Mammary epithelial cell (primary cell): ENCODE data around the gene EPB41L3.

Source experiments
- EZH2 ChIP-seq: IDR thresholded peaks from 2 replicates; pipeline ENCODE4 v1.6.1; 2012; ENCODE audit warnings: low read length, inconsistent platforms, borderline replicate concordance
- TF ChIP-seq, protein P1 (sequence below), 2 donors: IDR thresholded peaks in 1 of 2; conservative IDR thresholded peaks in 1 of 2; 2 replicates each; pipeline ENCODE4 v1.5.1; 2011 to 2012; ENCODE audit warnings: inconsistent platforms in 2 of 2, low read length in 2 of 2, mild to moderate bottlenecking in 2 of 2, control low read depth in 1 of 2, low read depth in 1 of 2; ENCODE audit not compliant: insufficient read depth in 1 of 2; ENCODE audit errors: extremely low read depth in 1 of 2

DNA sequence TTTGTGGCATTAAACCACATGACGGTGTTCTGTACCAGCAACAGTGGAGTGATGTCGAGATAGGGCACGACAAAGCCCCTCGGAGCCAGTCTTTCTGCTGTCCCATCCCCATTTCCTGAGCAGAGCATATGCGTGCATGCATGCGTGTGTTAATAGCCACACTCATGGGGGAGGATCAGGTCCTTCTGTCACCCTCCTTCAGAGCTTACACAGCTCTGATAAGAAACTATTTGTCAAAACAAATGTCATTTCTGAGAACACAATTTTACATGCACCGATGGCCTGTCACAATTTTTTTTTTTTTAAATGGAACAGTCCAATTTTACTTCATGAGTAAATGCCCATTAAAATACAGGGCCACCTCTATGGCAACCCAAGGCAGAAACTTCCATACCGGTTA lies 152.4 kb downstream of the EPB41L3 start:
- no peak for TF ChIP-seq EZH2
- TF ChIP-seq, protein P1, sequence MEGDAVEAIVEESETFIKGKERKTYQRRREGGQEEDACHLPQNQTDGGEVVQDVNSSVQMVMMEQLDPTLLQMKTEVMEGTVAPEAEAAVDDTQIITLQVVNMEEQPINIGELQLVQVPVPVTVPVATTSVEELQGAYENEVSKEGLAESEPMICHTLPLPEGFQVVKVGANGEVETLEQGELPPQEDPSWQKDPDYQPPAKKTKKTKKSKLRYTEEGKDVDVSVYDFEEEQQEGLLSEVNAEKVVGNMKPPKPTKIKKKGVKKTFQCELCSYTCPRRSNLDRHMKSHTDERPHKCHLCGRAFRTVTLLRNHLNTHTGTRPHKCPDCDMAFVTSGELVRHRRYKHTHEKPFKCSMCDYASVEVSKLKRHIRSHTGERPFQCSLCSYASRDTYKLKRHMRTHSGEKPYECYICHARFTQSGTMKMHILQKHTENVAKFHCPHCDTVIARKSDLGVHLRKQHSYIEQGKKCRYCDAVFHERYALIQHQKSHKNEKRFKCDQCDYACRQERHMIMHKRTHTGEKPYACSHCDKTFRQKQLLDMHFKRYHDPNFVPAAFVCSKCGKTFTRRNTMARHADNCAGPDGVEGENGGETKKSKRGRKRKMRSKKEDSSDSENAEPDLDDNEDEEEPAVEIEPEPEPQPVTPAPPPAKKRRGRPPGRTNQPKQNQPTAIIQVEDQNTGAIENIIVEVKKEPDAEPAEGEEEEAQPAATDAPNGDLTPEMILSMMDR (conservative IDR thresholded peaks at IDR 0.05 in 1 of 2, IDR thresholded peaks at IDR 0.05 in 1 of 2; ENCODE audit: extremely low read depth in 1 of 2, insufficient read depth in 1 of 2, low read depth in 1 of 2, low read length in 2 of 2): no peak
